Ovary (tissue), 9 donors: Measurements from ENCODE around the gene HHAT. TPM values are rescaled to one million over a fixed set of nuclear protein-coding genes. Genes with fewer than 3 reads are reported as not detected.

Experiments used
- DNase-seq, 5 donors: peaks; one replicate each; pipeline ENCODE4 v3.0.0-alpha.2; 2019 to 2020
- H3K27ac ChIP-seq, 2 donors: fragments of 200-600 bp; one replicate each; pipeline versions ENCODE4 v1.5.1 to v1.8.0; 2019 to 2022
- H3K27me3 ChIP-seq: fragments of 200-600 bp; one replicate; pipeline ENCODE4 v1.8.0; 2022
- H3K36me3 ChIP-seq: fragments of 200-600 bp; sonication (generic); one replicate; pipeline ENCODE4 v1.5.1; 2019
- H3K4me1 ChIP-seq: one replicate; pipeline ENCODE4 v1.8.1; 2013; ENCODE audit warnings: mild to moderate bottlenecking, moderate library complexity; ENCODE audit not compliant: insufficient read depth
- H3K4me3 ChIP-seq: fragments of 200-600 bp; sonication (generic); one replicate; pipeline ENCODE4 v1.5.1; 2017
- H3K9me3 ChIP-seq, 2 donors: fragments of 200-600 bp in 1 of 2; sonication (generic) in 1 of 2; one replicate each; pipeline versions ENCODE4 v1.5.1 to v1.8.1; 2013 to 2019; ENCODE audit warnings: mild to moderate bottlenecking in 1 of 2, moderate library complexity in 1 of 2
- EP300 ChIP-seq: sonication (generic); formaldehyde crosslinking; IDR thresholded peaks from one replicate; pipeline ENCODE4 v1.6.1; 2017; ENCODE audit warnings: antibody characterized with exemption
- POLR2A ChIP-seq: fragments of 450-650 bp; IDR thresholded peaks from one replicate; pipeline ENCODE4 v1.6.1; 2017; ENCODE audit warnings: antibody characterized with exemption, mild to moderate bottlenecking, moderate library complexity
- WGBS, 3 donors: extraction: QIAGEN DNeasy Blood & Tissue Kit in 1 of 3; methylation state at CpG; one replicate each; pipeline versions ENCODE4 v1.1.5 to v1.1.7; 2013 to 2017; 5-methylcytosine and 5-hydroxymethylcytosine counted together
- intact Hi-C, 4 donors: fragments of 100-400 bp; cut with DNase I; formaldehyde crosslinking; loops; one replicate each; pipeline versions ENCODE4 v1.11.0 to v1.15.1; 2022 to 2023
- polyA plus RNA-seq, 2 donors: library from polyadenylated mRNA; stranded (reverse); fragments of 200-250 nt in 1 of 2; fragments of 350-450 nt in 1 of 2; fragmentation: Illumina TruSeq in 1 of 2; extraction: RNeasy Lipid Tissue Mini Kit (QIAGEN cat#74804) in 1 of 2; gene quantifications; one replicate each; pipeline ENCODE4 v1.2.3, GENCODE V29; 2013 to 2014
- total RNA-seq, 7 donors: library from RNA; depleted of rRNA in 2 of 7; stranded (reverse); fragments of >200 nt in 2 of 7; fragmentation: NEBNext Ultra II Directional in 3 of 7; extraction: Animal tissue kit (Norgen Biotek cat#: 25700) in 3 of 7; gene quantifications; one replicate each; pipeline versions ENCODE4 v1.1.0 to v1.2.4, GENCODE V29; 2016 to 2023
- TF ChIP-seq, protein P1 (sequence below), 3 donors: fragments of 450-650 bp in 2 of 3; fragments of 200-600 bp in 1 of 3; IDR thresholded peaks; one replicate each; pipeline versions ENCODE4 v1.5.1 to v1.8.0; 2016 to 2022; ENCODE audit warnings: antibody characterized with exemption in 3 of 3, mild to moderate bottlenecking in 1 of 3
- donor health status: DM: no; HTN: no; CAD: no; lungs with moderate emphysema.
- donor health status: DM: no; HTN: no; CAD: no.
- donor health status: Bipolar disorder and iron deficiency.
- donor health status: DM: yes; HTN: yes; CAD: no.
- donor health status: DM: no; HTN: no; CAD: no.
- donor health status: DM: yes; HTN: yes; CAD: no.

Gene HHAT
- total and polyA plus RNA-seq, 9 donors: 2.1 to 10.5 (median 4.1) TPM

DNA sequence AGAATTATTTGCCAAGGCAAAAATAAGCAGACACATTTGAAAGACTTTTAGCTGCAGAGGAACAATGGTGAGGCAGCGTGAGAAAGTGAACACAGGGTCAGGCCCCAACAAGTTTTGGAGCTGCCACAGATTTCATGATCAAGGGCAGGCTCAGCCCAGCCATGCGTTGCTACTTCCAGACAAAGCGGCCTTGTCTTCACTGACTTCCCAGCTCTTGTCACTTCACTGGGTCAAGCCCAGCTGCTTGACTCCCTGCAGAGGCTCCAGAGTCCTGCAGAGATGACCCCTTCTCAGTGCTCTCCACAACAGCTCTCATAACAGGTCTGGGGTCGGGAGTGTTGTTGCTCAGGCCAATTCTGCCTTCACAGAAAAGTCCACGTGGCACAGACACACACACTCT is 35.8 kb downstream of the HHAT start:
- Histone ChIP-seq H3K27me3 (no peaks in the 10 kb centered on the region), H3K27ac (no peak overlapping the region), H3K9me3 (no peaks in the 10 kb centered on the region), H3K4me3 (no peak overlapping the region), H3K4me1 (no peaks in the 10 kb centered on the region), H3K36me3 (no peaks in the 10 kb centered on the region)
- WGBS, 3 donors: 73 to 84% (median 80%) methylated on average over 5 of the region's 5 CpGs
- DNase-seq: no peak
- no peak for TF ChIP-seq POLR2A
- TF ChIP-seq, protein P1, sequence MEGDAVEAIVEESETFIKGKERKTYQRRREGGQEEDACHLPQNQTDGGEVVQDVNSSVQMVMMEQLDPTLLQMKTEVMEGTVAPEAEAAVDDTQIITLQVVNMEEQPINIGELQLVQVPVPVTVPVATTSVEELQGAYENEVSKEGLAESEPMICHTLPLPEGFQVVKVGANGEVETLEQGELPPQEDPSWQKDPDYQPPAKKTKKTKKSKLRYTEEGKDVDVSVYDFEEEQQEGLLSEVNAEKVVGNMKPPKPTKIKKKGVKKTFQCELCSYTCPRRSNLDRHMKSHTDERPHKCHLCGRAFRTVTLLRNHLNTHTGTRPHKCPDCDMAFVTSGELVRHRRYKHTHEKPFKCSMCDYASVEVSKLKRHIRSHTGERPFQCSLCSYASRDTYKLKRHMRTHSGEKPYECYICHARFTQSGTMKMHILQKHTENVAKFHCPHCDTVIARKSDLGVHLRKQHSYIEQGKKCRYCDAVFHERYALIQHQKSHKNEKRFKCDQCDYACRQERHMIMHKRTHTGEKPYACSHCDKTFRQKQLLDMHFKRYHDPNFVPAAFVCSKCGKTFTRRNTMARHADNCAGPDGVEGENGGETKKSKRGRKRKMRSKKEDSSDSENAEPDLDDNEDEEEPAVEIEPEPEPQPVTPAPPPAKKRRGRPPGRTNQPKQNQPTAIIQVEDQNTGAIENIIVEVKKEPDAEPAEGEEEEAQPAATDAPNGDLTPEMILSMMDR (IDR thresholded peaks at IDR 0.05): no peak
- TF ChIP-seq EP300: no peak
- intact Hi-C loops: loop anchor here in 2 of 4 donors (5.0 kb wide), 1 partner anchor 33 kb away; no protein-coding TSS in a partner anchor

GRCh38 chr1:210366767-210367166 is 38.1 kb downstream of the HHAT start:
- TF ChIP-seq, protein P1 (IDR thresholded peaks at IDR 0.05): no peak
- TF ChIP-seq POLR2A (no peak), EP300 (no peak)
- Histone ChIP-seq H3K27me3 (no peaks in the 10 kb centered on the region), H3K27ac (no peak overlapping the region), H3K4me3 (no peak overlapping the region), H3K36me3 (no peaks in the 10 kb centered on the region), H3K9me3 (no peaks in the 10 kb centered on the region), H3K4me1 (no peaks in the 10 kb centered on the region)
- no peak for DNase-seq
- intact Hi-C loops: no loop called here
- WGBS, 3 donors: 94 to 97% (median 96%) methylated on average over 6 of the region's 6 CpGs

DNA sequence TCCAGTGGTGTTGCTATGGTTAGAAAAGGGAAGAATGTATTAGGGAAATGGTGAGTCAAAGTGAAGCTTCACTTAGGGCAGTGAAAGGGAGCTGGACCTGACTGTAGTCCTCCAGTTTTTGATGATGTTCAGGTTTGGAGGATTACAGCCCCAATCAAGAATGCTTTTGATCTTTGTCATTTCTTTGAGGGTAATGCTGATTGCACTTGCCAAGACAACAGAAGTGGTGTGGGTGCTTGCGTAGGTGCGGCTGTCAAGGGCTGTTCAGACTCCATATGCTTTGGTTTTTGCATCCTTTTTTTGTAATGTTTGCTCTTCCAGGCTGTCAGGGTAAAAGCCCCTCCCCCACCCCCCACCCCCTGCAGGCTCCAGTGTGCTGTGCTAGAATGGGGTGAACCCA is 38.9 kb downstream of the HHAT start:
- no peak for TF ChIP-seq EP300
- TF ChIP-seq, protein P1 (IDR thresholded peaks at IDR 0.05): no peak
- TF ChIP-seq POLR2A: no peak
- no peaks in the 10 kb centered on the region for H3K36me3 ChIP-seq
- H3K27me3 ChIP-seq: no peaks in the 10 kb centered on the region
- H3K9me3 ChIP-seq: no peaks in the 10 kb centered on the region
- H3K4me3 ChIP-seq: no peak overlapping the region
- H3K4me1 ChIP-seq: no peaks in the 10 kb centered on the region
- WGBS, 3 donors: 99 to 100% (median 99%) methylated on average over 2 of the region's 2 CpGs
- DNase-seq: no peak
- H3K27ac ChIP-seq: no peak overlapping the region
- intact Hi-C loops: no loop called here

GRCh38 chr1:210369425-210369824 is 40.7 kb downstream of the HHAT start:
- H3K36me3 ChIP-seq: no peaks in the 10 kb centered on the region
- H3K27me3 ChIP-seq: no peaks in the 10 kb centered on the region
- intact Hi-C loops: no loop called here
- TF ChIP-seq POLR2A (no peak), EP300 (no peak)
- TF ChIP-seq, protein P1 (IDR thresholded peaks at IDR 0.05): no peak
- no peak for DNase-seq
- WGBS, 3 donors: 71 to 83% (median 77%) methylated on average over 4 of the region's 4 CpGs
- H3K27ac ChIP-seq: no peak overlapping the region
- H3K4me3 ChIP-seq: no peak overlapping the region
- no peaks in the 10 kb centered on the region for H3K9me3 ChIP-seq
- H3K4me1 ChIP-seq: no peaks in the 10 kb centered on the region
